Measurements from ENCODE around the gene CLTCL1. TPM values are rescaled to one million over a fixed set of nuclear protein-coding genes. Genes with fewer than 3 reads are reported as not detected.
"Not testable (repeated sequence)": the region's sequence is repeated elsewhere in the genome, so short reads cannot be mapped to it uniquely, and the experiment has no call there.

Gene CLTCL1
- total and polyA plus RNA-seq, 2 experiments from 2014 or later = 8.5 to 10.2 TPM

- Histone ChIP-seq H3F3A (ENCODE audit: insufficient read depth) (peaks cover 36% of the 10 kb centered on the region), H4K20me1 (ENCODE audit: insufficient read depth) (peaks cover 3% of the 10 kb centered on the region; the same call in 1 of the 2 replicates), H3K27me3 (replicated peaks; ENCODE audit: insufficient read depth) (no peaks in the 10 kb centered on the region), H3K9me2 (ENCODE audit: insufficient read depth) (no peaks in the 10 kb centered on the region), H3K36me3 (ENCODE audit: low read depth) (no peaks in the 10 kb centered on the region), H3K4me3 (peak overlapping the region; percentile 79), H3K27ac (peak overlapping the region; percentile 42), H3K4me2 (ENCODE audit: unreplicated experiment) (peak overlapping the region; percentile 92), H3K9ac (peak overlapping the region; percentile 84), H3K4me1 (ENCODE audit: insufficient read depth) (peaks cover 54% of the 10 kb centered on the region), H3K9me3 (ENCODE audit: low read depth) (no peaks in the 10 kb centered on the region), H2AFZ (no peak overlapping the region), H3K79me2 (ENCODE audit: insufficient read depth) (peaks cover 31% of the 10 kb centered on the region)
- DNase-seq = peak; percentile 70
- 76 to 77% methylated on average over 5 of the region's 5 CpGs for WGBS, 2 experiments (ENCODE audit: low coverage in 1 of 2, low lambda C conversion rate in 2 of 2, missing lambda C conversion rate in 2 of 2)
- in situ Hi-C loops (cut with MboI) = no loop called here
- no peak for TF ChIP-seq EZH2phosphoT487 (IDR thresholded peaks at IDR 0.05; ENCODE audit: insufficient read depth, low read depth)
- TF ChIP-seq EZH2 (IDR thresholded peaks at IDR 0.05; ENCODE audit: insufficient read depth, poor library complexity, severe bottlenecking) = no peak
These were observed 1.9 kb downstream of the CLTCL1 start for GRCh38 chr22:19289475-19290161.

GRCh38 chr22:19287889-19288288, 3.6 kb downstream of the CLTCL1 start:
- peak; percentile 91 for DNase-seq
- peaks cover 45% of the 10 kb centered on the region for H3F3A ChIP-seq (ENCODE audit: insufficient read depth)
- 24 to 26% methylated on average over 4 of the region's 4 CpGs for WGBS, 2 experiments (ENCODE audit: low coverage in 1 of 2, low lambda C conversion rate in 2 of 2, missing lambda C conversion rate in 2 of 2)
- no peaks in the 10 kb centered on the region for H3K27me3 ChIP-seq (replicated peaks; ENCODE audit: insufficient read depth)
- H3K4me3 ChIP-seq = 0 out of 2 replicates have a peak overlapping the region, but pooled peaks have one; percentile 3
- no peaks in the 10 kb centered on the region for H3K36me3 ChIP-seq (ENCODE audit: low read depth)
- peaks cover 3% of the 10 kb centered on the region; the same call in 1 of the 2 replicates for H4K20me1 ChIP-seq (ENCODE audit: insufficient read depth)
- peaks cover 44% of the 10 kb centered on the region for H3K79me2 ChIP-seq (ENCODE audit: insufficient read depth)
- peaks cover 61% of the 10 kb centered on the region for H3K4me1 ChIP-seq (ENCODE audit: insufficient read depth)
- H3K4me2 ChIP-seq (ENCODE audit: unreplicated experiment) = peak overlapping the region; percentile 53
- no peaks in the 10 kb centered on the region for H3K9me2 ChIP-seq (ENCODE audit: insufficient read depth)
- H3K9ac ChIP-seq = peak overlapping the region; percentile 42
- peak overlapping the region; percentile 51 for H3K27ac ChIP-seq
- TF ChIP-seq EZH2phosphoT487 (IDR thresholded peaks at IDR 0.05; ENCODE audit: insufficient read depth, low read depth) (no peak), EZH2 (IDR thresholded peaks at IDR 0.05; ENCODE audit: insufficient read depth, poor library complexity, severe bottlenecking) (no peak)
- H3K9me3 ChIP-seq (ENCODE audit: low read depth) = no peaks in the 10 kb centered on the region
- in situ Hi-C loops (cut with MboI) = no loop called here
- no peak overlapping the region for H2AFZ ChIP-seq

- peak overlapping the region; percentile 53 for H3K4me2 ChIP-seq (ENCODE audit: unreplicated experiment)
- H3K9ac ChIP-seq = peak overlapping the region; percentile 42
- peaks cover 45% of the 10 kb centered on the region for H3F3A ChIP-seq (ENCODE audit: insufficient read depth)
- peak; percentile 16 for DNase-seq
- peaks cover 61% of the 10 kb centered on the region for H3K4me1 ChIP-seq (ENCODE audit: insufficient read depth)
- TF ChIP-seq EZH2 (IDR thresholded peaks at IDR 0.05; ENCODE audit: insufficient read depth, poor library complexity, severe bottlenecking) (no peak), EZH2phosphoT487 (IDR thresholded peaks at IDR 0.05; ENCODE audit: insufficient read depth, low read depth) (no peak)
- no peaks in the 10 kb centered on the region for H3K9me3 ChIP-seq (ENCODE audit: low read depth)
- H4K20me1 ChIP-seq (ENCODE audit: insufficient read depth) = peaks cover 3% of the 10 kb centered on the region; the same call in 1 of the 2 replicates
- peak overlapping the region; percentile 51 for H3K27ac ChIP-seq
- H3K36me3 ChIP-seq (ENCODE audit: low read depth) = no peaks in the 10 kb centered on the region
- no peak overlapping the region for H3K4me3 ChIP-seq
- WGBS, 2 experiments (ENCODE audit: low coverage in 1 of 2, low lambda C conversion rate in 2 of 2, missing lambda C conversion rate in 2 of 2) = 85 to 90% methylated on average over 5 of the region's 5 CpGs
- in situ Hi-C loops (cut with MboI) = no loop called here
- no peaks in the 10 kb centered on the region for H3K27me3 ChIP-seq (replicated peaks; ENCODE audit: insufficient read depth)
- H2AFZ ChIP-seq = no peak overlapping the region
- no peaks in the 10 kb centered on the region for H3K9me2 ChIP-seq (ENCODE audit: insufficient read depth)
- H3K79me2 ChIP-seq (ENCODE audit: insufficient read depth) = peaks cover 50% of the 10 kb centered on the region
These were observed 4.3 kb downstream of the CLTCL1 start for GRCh38 chr22:19287076-19287707.

- peak overlapping the region; percentile 5 for H3K9ac ChIP-seq
- peak overlapping the region; percentile 27 for H3K4me2 ChIP-seq (ENCODE audit: unreplicated experiment)
- TF ChIP-seq EZH2phosphoT487 (IDR thresholded peaks at IDR 0.05; ENCODE audit: insufficient read depth, low read depth) = no peak
- TF ChIP-seq EZH2 (IDR thresholded peaks at IDR 0.05; ENCODE audit: insufficient read depth, poor library complexity, severe bottlenecking) = no peak
- H3K27me3 ChIP-seq (replicated peaks; ENCODE audit: insufficient read depth) = no peaks in the 10 kb centered on the region
- H2AFZ ChIP-seq = no peak overlapping the region
- in situ Hi-C loops (cut with MboI) = no loop called here
- H3K79me2 ChIP-seq (ENCODE audit: insufficient read depth) = peaks cover 58% of the 10 kb centered on the region
- peaks cover 45% of the 10 kb centered on the region for H3F3A ChIP-seq (ENCODE audit: insufficient read depth)
- H3K27ac ChIP-seq = peak overlapping the region; percentile 55
- peaks cover 61% of the 10 kb centered on the region for H3K4me1 ChIP-seq (ENCODE audit: insufficient read depth)
- H3K4me3 ChIP-seq = no peak overlapping the region
- peak; percentile 33 for DNase-seq
- no peaks in the 10 kb centered on the region for H3K9me3 ChIP-seq (ENCODE audit: low read depth)
- no peaks in the 10 kb centered on the region for H3K36me3 ChIP-seq (ENCODE audit: low read depth)
- peaks cover 3% of the 10 kb centered on the region; the same call in 1 of the 2 replicates for H4K20me1 ChIP-seq (ENCODE audit: insufficient read depth)
- no peaks in the 10 kb centered on the region for H3K9me2 ChIP-seq (ENCODE audit: insufficient read depth)
- 7 to 19% methylated on average over 1 of the region's 1 CpG for WGBS, 2 experiments (ENCODE audit: low coverage in 1 of 2, low lambda C conversion rate in 2 of 2, missing lambda C conversion rate in 2 of 2)
These were observed 5.7 kb downstream of the CLTCL1 start for GRCh38 chr22:19285831-19286230.

- H3K9ac ChIP-seq; H3K4me1 ChIP-seq (ENCODE audit: insufficient read depth); DNase-seq; H3K27ac ChIP-seq; H2AFZ ChIP-seq; H3K9me3 ChIP-seq (ENCODE audit: low read depth); H3K9me2 ChIP-seq (ENCODE audit: insufficient read depth); H3K4me3 ChIP-seq; H3K27me3 ChIP-seq (replicated peaks; ENCODE audit: insufficient read depth); H3K36me3 ChIP-seq (ENCODE audit: low read depth); in situ Hi-C loops (cut with MboI); H3F3A ChIP-seq (ENCODE audit: insufficient read depth); H4K20me1 ChIP-seq (ENCODE audit: insufficient read depth); H3K4me2 ChIP-seq (ENCODE audit: unreplicated experiment): not testable (repeated sequence)
- H3K79me2 ChIP-seq (ENCODE audit: insufficient read depth) = peaks cover 69% of the 10 kb centered on the region
- 95 to 96% methylated on average over 10 of the region's 10 CpGs for WGBS, 2 experiments (ENCODE audit: low coverage in 1 of 2, low lambda C conversion rate in 2 of 2, missing lambda C conversion rate in 2 of 2)
These were observed 12.4 kb downstream of the CLTCL1 start for GRCh38 chr22:19279143-19279542.
